Neural progenitor cell (in vitro differentiated cells): ENCODE data around the gene AGK. TPM values are rescaled to one million over a fixed set of nuclear protein-coding genes. Genes with fewer than 3 reads are reported as not detected.

Experiments used
- DNase-seq: peaks from one replicate; pipeline ENCODE4 v3.0.0-alpha.2; 2016; ENCODE audit warnings: low spot score
- H2AFZ ChIP-seq: fragments of 200-600 bp; sonication (generic); replicated peaks from 2 replicates; pipeline ENCODE4 v1.6.1; 2016; ENCODE audit warnings: antibody characterized with exemption
- H3F3A ChIP-seq: fragments of 200-600 bp; sonication (generic); 2 replicates; pipeline ENCODE4 v1.6.1; 2016; ENCODE audit warnings: antibody characterized with exemption, low read depth
- H3K27ac ChIP-seq: fragments of 200-600 bp; sonication (generic); 2 replicates; pipeline ENCODE4 v1.5.1; 2016; ENCODE audit warnings: mild to moderate bottlenecking
- H3K27me3 ChIP-seq: fragments of 200-600 bp; sonication (generic); 2 replicates; pipeline ENCODE4 v1.6.1; 2016; ENCODE audit warnings: mild to moderate bottlenecking, moderate library complexity
- H3K36me3 ChIP-seq: fragments of 200-600 bp; sonication (generic); 2 replicates; pipeline ENCODE4 v1.5.1; 2016
- H3K4me1 ChIP-seq: fragments of 200-600 bp; sonication (generic); 2 replicates; pipeline ENCODE4 v1.6.1; 2016; ENCODE audit warnings: mixed run types
- H3K4me2 ChIP-seq: fragments of 200-600 bp; sonication (generic); 2 replicates; pipeline ENCODE4 v1.6.1; 2016
- H3K4me3 ChIP-seq: fragments of 200-600 bp; sonication (generic); 2 replicates; pipeline ENCODE4 v1.5.1; 2016
- H3K79me2 ChIP-seq: fragments of 200-600 bp; sonication (generic); 2 replicates; pipeline ENCODE4 v1.6.1; 2016; ENCODE audit warnings: low read depth
- H3K9ac ChIP-seq: fragments of 200-600 bp; sonication (generic); 2 replicates; pipeline ENCODE4 v1.6.1; 2016
- H3K9me3 ChIP-seq: fragments of 200-600 bp; sonication (generic); 2 replicates; pipeline ENCODE4 v1.5.1; 2016; ENCODE audit warnings: low read depth
- H4K20me1 ChIP-seq: fragments of 200-600 bp; sonication (generic); 2 replicates; pipeline ENCODE4 v1.6.1; 2016; ENCODE audit warnings: low read depth
- H3K27ac Mint-ChIP-seq: 3 replicates; pipeline ENCODE4 v1.8.0; 2021; ENCODE audit warnings: mixed read lengths
- H3K27me3 Mint-ChIP-seq: 2 replicates; pipeline ENCODE4 v1.8.0; 2022; ENCODE audit warnings: low read depth, mild to moderate bottlenecking, inconsistent platforms, moderate library complexity, mixed read lengths; ENCODE audit not compliant: insufficient read depth
- H3K36me3 Mint-ChIP-seq: 3 replicates; pipeline ENCODE4 v1.8.0; 2021; ENCODE audit warnings: mixed read lengths
- H3K4me1 Mint-ChIP-seq: 3 replicates; pipeline ENCODE4 v1.8.0; 2021; ENCODE audit warnings: mixed read lengths
- H3K4me3 Mint-ChIP-seq: 3 replicates; pipeline ENCODE4 v1.8.0; 2021; ENCODE audit warnings: mild to moderate bottlenecking, moderate library complexity, mixed read lengths
- H3K9me3 Mint-ChIP-seq: 3 replicates; pipeline ENCODE4 v1.8.0; 2020; ENCODE audit warnings: mixed read lengths
- EZH2 ChIP-seq: fragments of 200-600 bp; sonication (generic); IDR thresholded peaks from 2 replicates; pipeline ENCODE4 v1.6.1; 2017; ENCODE audit warnings: antibody characterized with exemption, mild to moderate bottlenecking, moderate library complexity
- EZH2phosphoT487 ChIP-seq: fragments of 200-600 bp; sonication (generic); IDR thresholded peaks from 2 replicates; pipeline ENCODE4 v1.6.1; 2017; ENCODE audit warnings: antibody characterized with exemption
- total RNA-seq: library from RNA; depleted of rRNA; stranded (reverse); fragments of >200 nt; gene quantifications from 2 replicates; pipeline ENCODE4 v1.2.3, GENCODE V29; 2015; ENCODE audit warnings: low replicate concordance
- TF ChIP-seq, protein P1 (sequence below): fragments of 200-600 bp; sonication (generic); IDR thresholded peaks from 2 replicates; pipeline ENCODE4 v1.5.1; 2017; ENCODE audit warnings: antibody characterized with exemption, mild to moderate bottlenecking

Gene AGK
- total RNA-seq, 1 donor from 2014 or later: 42.6 TPM

DNA sequence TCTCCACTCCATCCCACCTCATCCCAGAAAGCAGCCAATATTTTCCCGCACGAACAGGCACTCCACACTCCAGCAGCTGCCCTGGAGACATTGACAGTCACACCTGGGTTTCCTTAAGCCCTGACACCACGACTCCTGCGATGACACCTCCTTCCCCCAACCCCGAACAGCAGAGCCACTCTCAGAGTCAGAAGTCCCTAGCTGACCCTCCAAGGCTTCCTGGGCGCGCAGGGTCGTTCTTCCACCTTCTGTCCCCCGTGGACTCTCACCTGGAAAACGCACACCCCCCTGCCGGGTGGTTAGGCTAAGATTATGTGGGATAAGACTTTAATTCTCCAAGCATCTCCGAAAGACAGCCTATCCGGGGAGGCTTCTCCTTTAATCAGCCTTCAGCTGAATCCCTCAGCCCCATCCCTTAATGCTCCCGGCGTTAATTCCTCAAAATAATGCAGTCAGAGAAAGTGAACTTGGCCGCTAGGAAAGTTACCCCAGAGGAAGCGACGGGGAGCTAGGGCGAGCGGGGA, 149.7 kb downstream of the AGK start:
- Histone ChIP-seq H3K79me2 (peaks cover 15% of the 10 kb centered on the region), H3K9ac (no peak overlapping the region), H3K4me3 (peak overlapping the region; percentile 89), H3K9me3 (no peaks in the 10 kb centered on the region), H2AFZ (no peak overlapping the region), H3K4me2 (peak overlapping the region; percentile 89), H3K36me3 (no peaks in the 10 kb centered on the region), H4K20me1 (peaks cover 34% of the 10 kb centered on the region), H3K27ac (no peak overlapping the region), H3F3A (peaks cover 12% of the 10 kb centered on the region), H3K4me1 (peaks cover 26% of the 10 kb centered on the region), H3K27me3 (peaks cover 31% of the 10 kb centered on the region)
- H3K27ac Mint-ChIP-seq: peak overlapping the region; percentile 46
- H3K9me3 Mint-ChIP-seq: no peaks in the 10 kb centered on the region
- TF ChIP-seq EZH2phosphoT487 (no peak), EZH2 (no peak)
- TF ChIP-seq, protein P1, sequence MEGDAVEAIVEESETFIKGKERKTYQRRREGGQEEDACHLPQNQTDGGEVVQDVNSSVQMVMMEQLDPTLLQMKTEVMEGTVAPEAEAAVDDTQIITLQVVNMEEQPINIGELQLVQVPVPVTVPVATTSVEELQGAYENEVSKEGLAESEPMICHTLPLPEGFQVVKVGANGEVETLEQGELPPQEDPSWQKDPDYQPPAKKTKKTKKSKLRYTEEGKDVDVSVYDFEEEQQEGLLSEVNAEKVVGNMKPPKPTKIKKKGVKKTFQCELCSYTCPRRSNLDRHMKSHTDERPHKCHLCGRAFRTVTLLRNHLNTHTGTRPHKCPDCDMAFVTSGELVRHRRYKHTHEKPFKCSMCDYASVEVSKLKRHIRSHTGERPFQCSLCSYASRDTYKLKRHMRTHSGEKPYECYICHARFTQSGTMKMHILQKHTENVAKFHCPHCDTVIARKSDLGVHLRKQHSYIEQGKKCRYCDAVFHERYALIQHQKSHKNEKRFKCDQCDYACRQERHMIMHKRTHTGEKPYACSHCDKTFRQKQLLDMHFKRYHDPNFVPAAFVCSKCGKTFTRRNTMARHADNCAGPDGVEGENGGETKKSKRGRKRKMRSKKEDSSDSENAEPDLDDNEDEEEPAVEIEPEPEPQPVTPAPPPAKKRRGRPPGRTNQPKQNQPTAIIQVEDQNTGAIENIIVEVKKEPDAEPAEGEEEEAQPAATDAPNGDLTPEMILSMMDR: no peak
- H3K27me3 Mint-ChIP-seq: peaks cover 2% of the 10 kb centered on the region
- peak overlapping the region; percentile 92 for H3K4me3 Mint-ChIP-seq
- H3K4me1 Mint-ChIP-seq: peaks cover 46% of the 10 kb centered on the region
- H3K36me3 Mint-ChIP-seq: no peaks in the 10 kb centered on the region
- DNase-seq: no peak

GRCh38 chr7:141701489-141702046, 150.4 kb downstream of the AGK start:
- H3K4me1 ChIP-seq: peaks cover 28% of the 10 kb centered on the region
- Mint-ChIP-seq H3K27me3 (peaks cover 2% of the 10 kb centered on the region), H3K36me3 (no peaks in the 10 kb centered on the region), H3K9me3 (no peaks in the 10 kb centered on the region), H3K27ac (no peak overlapping the region), H3K4me3 (peak overlapping the region; percentile 92), H3K4me1 (peaks cover 42% of the 10 kb centered on the region)
- no peak for TF ChIP-seq EZH2phosphoT487
- TF ChIP-seq, protein P1: no peak
- no peak for TF ChIP-seq EZH2
- no peaks in the 10 kb centered on the region for H3K9me3 ChIP-seq
- H4K20me1 ChIP-seq: peaks cover 31% of the 10 kb centered on the region
- peak overlapping the region; percentile 60 for H3K9ac ChIP-seq
- no peaks in the 10 kb centered on the region for H3K36me3 ChIP-seq
- H3K27me3 ChIP-seq: peaks cover 31% of the 10 kb centered on the region
- H3K27ac ChIP-seq: no peak overlapping the region
- peak overlapping the region; percentile 89 for H3K4me2 ChIP-seq
- peak overlapping the region; percentile 89 for H3K4me3 ChIP-seq
- peaks cover 15% of the 10 kb centered on the region for H3K79me2 ChIP-seq
- peaks cover 12% of the 10 kb centered on the region for H3F3A ChIP-seq
- H2AFZ ChIP-seq: peak overlapping the region; percentile 84
- peak; percentile 78 for DNase-seq

DNA sequence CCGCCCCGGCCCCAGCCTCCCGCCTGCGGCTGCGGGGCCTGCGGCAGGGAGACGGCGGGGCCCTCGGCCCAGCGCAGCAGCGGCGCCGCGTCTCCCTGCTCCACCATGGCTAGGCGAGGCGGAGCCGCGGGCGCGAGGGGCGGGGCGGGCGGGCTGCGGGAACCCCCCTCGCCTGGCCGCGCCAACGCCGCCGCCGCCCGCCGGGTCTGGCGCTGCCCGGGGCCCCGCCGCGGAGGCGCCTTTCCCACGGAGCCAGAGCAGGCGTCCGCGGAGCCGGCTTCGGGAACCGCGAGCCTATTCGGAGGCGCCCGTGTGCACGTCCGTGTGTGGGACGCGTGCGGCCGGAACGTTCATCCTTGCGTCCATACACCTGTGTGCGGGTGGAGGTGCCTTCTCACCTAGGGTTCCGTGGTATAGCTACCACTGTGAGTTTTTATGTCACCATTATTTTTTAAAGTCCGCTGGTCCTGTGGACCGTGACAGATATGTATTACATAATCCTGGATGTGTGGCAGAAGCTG, 150.9 kb downstream of the AGK start, which contains the start of gene DENND11:
Gene DENND11 (minus strand): TSS at position 120 of the 521 bp plus-strand sequence. CDS start 13 bp downstream, at position 107.
- peak within 1 kb of the TSS; percentile 46 for H3K27ac Mint-ChIP-seq
- Histone ChIP-seq H3K27ac (no peak within 1 kb of the TSS), H3K36me3 (no peaks in the 10 kb centered on the region), H2AFZ (peak within 1 kb of the TSS; percentile 88), H3K4me1 (peaks cover 30% of the 10 kb centered on the region), H3K4me2 (peak within 1 kb of the TSS; percentile 93), H3K79me2 (peaks cover 12% of the 10 kb centered on the region), H3K9me3 (no peaks in the 10 kb centered on the region), H3K9ac (peak within 1 kb of the TSS; percentile 60), H3K27me3 (peaks cover 31% of the 10 kb centered on the region), H3F3A (peaks cover 12% of the 10 kb centered on the region), H3K4me3 (peak within 1 kb of the TSS; percentile 89), H4K20me1 (peaks cover 27% of the 10 kb centered on the region)
- peak within 1 kb of the TSS; percentile 92 for H3K4me3 Mint-ChIP-seq
- H3K9me3 Mint-ChIP-seq: no peaks in the 10 kb centered on the region
- H3K4me1 Mint-ChIP-seq: peaks cover 43% of the 10 kb centered on the region
- peak; percentile 82 for DNase-seq
- no peaks in the 10 kb centered on the region for H3K36me3 Mint-ChIP-seq
- peaks cover 2% of the 10 kb centered on the region for H3K27me3 Mint-ChIP-seq
- TF ChIP-seq, protein P1: no peak
- TF ChIP-seq EZH2: peak; percentile 32
